Measurements from ENCODE around the gene NAT14. TPM values are rescaled to one million over a fixed set of nuclear protein-coding genes. Genes with fewer than 3 reads are reported as not detected.

NAT14 gene
- polyA plus RNA-seq, 2 of the 4 experiments (the other 2 are of a cell fraction): 16.8 to 50.3 TPM

- no peak for TF ChIP-seq RNF2 (IDR thresholded peaks at IDR 0.05; ENCODE audit: borderline replicate concordance, low read depth)
- TF ChIP-seq ZC3H11A (IDR thresholded peaks at IDR 0.05): no peak
- no peak for TF ChIP-seq EP300 (IDR thresholded peaks at IDR 0.05)
- peak; percentile 28 to 78; a peak in 2 of 5 replicates for TF ChIP-seq JUN (IDR thresholded peaks at IDR 0.05)
- TF ChIP-seq POLR2A (IDR thresholded peaks at IDR 0.05; ENCODE audit: low read length): peak; percentile 22
- no peak for TF ChIP-seq KDM5A (IDR thresholded peaks at IDR 0.05)
- no peak for TF ChIP-seq ELK1 (IDR thresholded peaks at IDR 0.05; ENCODE audit: low read depth, low read length)
- peak; percentile 30; the same call in 1 of the 2 replicates for TF ChIP-seq HOXB13 (CRISPR knock-in tag; IDR thresholded peaks at IDR 0.05; ENCODE audit: low read depth)
- TF ChIP-seq NR3C1 (IDR thresholded peaks at IDR 0.05): no peak
- TF ChIP-seq FOSL2 (IDR thresholded peaks at IDR 0.05): no peak
- TF ChIP-seq FOSL2 (CRISPR knock-in tag; IDR thresholded peaks at IDR 0.05): peak; percentile 38; the same call in 1 of the 2 replicates
- no peak for TF ChIP-seq HDAC2 (IDR thresholded peaks at IDR 0.05)
- TF ChIP-seq HMGXB4 (CRISPR knock-in tag; IDR thresholded peaks at IDR 0.05; ENCODE audit: borderline replicate concordance): no peak
- TF ChIP-seq RAD21 (conservative IDR thresholded peaks at IDR 0.05 in 1 of 2, IDR thresholded peaks at IDR 0.05 in 1 of 2): no peak
- no peak for TF ChIP-seq ZSCAN20 (CRISPR knock-in tag; IDR thresholded peaks at IDR 0.05)
- no peak for TF ChIP-seq NPAS2 (CRISPR knock-in tag; IDR thresholded peaks at IDR 0.05; ENCODE audit: borderline replicate concordance)
- TF ChIP-seq ZNF302 (CRISPR knock-in tag; IDR thresholded peaks at IDR 0.05): no peak
- TF ChIP-seq RARB (CRISPR knock-in tag; IDR thresholded peaks at IDR 0.05): peak; percentile 62; the same call in 1 of the 2 replicates
- TF ChIP-seq EHMT2 (IDR thresholded peaks at IDR 0.05; ENCODE audit: low read depth): no peak
- peak; percentile 83; the same call in 1 of the 2 replicates for TF ChIP-seq POLR2AphosphoS2 (conservative IDR thresholded peaks at IDR 0.05; ENCODE audit: low read length)
- TF ChIP-seq MAFK (IDR thresholded peaks at IDR 0.05; ENCODE audit: partially characterized antibody): no peak
- no peak for TF ChIP-seq HES2 (IDR thresholded peaks at IDR 0.05)
- peak; percentile 90 for TF ChIP-seq TFCP2L1 (CRISPR knock-in tag; IDR thresholded peaks at IDR 0.05)
- peak; percentile 86; the same call in 1 of the 2 replicates for TF ChIP-seq FOSB (CRISPR knock-in tag; IDR thresholded peaks at IDR 0.05)
- no peak for TF ChIP-seq NFE2L2 (conservative IDR thresholded peaks at IDR 0.05; ENCODE audit: low read length)
- no peak for TF ChIP-seq FOXS1 (CRISPR knock-in tag; IDR thresholded peaks at IDR 0.05)
- no peak for TF ChIP-seq USF2 (IDR thresholded peaks at IDR 0.05)
- TF ChIP-seq JUNB (IDR thresholded peaks at IDR 0.05): no peak
Measured at GRCh38 chr19:55484593-55485438, at the start of gene NAT14 (continued).
